GM21528 (cell line): Measurements from ENCODE around the gene RFX3.
"Not testable (repeated sequence)": the region's sequence is repeated elsewhere in the genome, so short reads cannot be mapped to it uniquely, and the experiment has no call there.

Experiments
- ATAC-seq: cut with Tn5 transposase; IDR thresholded peaks from one replicate; pipeline ENCODE4 v1.9.1; 2021; ENCODE audit warnings: mild to moderate bottlenecking, moderate library complexity; ENCODE audit not compliant: unreplicated experiment, low FRiP score

The RFX3 gene

GRCh38 chr9:3361689-3362392, 164.0 kb downstream of the RFX3 start:
- no peak for ATAC-seq

GRCh38 chr9:3361116-3361515, 164.7 kb downstream of the RFX3 start:
- ATAC-seq: no peak

GRCh38 chr9:3360245-3360644, 165.6 kb downstream of the RFX3 start:
- no peak for ATAC-seq

- ATAC-seq: no peak
Observed at GRCh38 chr9:3359778-3360177, 166.0 kb downstream of the RFX3 start.

- no peak for ATAC-seq
Observed at GRCh38 chr9:3359048-3359692, 166.6 kb downstream of the RFX3 start.

GRCh38 chr9:3348169-3348568, 177.6 kb downstream of the RFX3 start:
- no peak for ATAC-seq

GRCh38 chr9:3346549-3346948, 179.3 kb downstream of the RFX3 start:
- ATAC-seq: no peak

GRCh38 chr9:3343671-3344070, 182.1 kb downstream of the RFX3 start:
- ATAC-seq: no peak

- no peak for ATAC-seq
Observed at GRCh38 chr9:3342159-3342777, 183.5 kb downstream of the RFX3 start.

GRCh38 chr9:3337515-3338225, 188.1 kb downstream of the RFX3 start:
- ATAC-seq: no peak

GRCh38 chr9:3336951-3337350, 188.8 kb downstream of the RFX3 start:
- no peak for ATAC-seq

GRCh38 chr9:3332802-3333201, 193.0 kb downstream of the RFX3 start:
- no peak for ATAC-seq

GRCh38 chr9:3331801-3332200, 194.0 kb downstream of the RFX3 start:
- no peak for ATAC-seq

- no peak for ATAC-seq
Observed at GRCh38 chr9:3330792-3331420, 194.9 kb downstream of the RFX3 start.

GRCh38 chr9:3329361-3329760, 196.4 kb downstream of the RFX3 start:
- ATAC-seq: no peak

GRCh38 chr9:3323714-3324113, 202.1 kb downstream of the RFX3 start:
- no peak for ATAC-seq

- no peak for ATAC-seq
Observed at GRCh38 chr9:3321186-3321585, 204.6 kb downstream of the RFX3 start.

GRCh38 chr9:3312595-3312994, 213.2 kb downstream of the RFX3 start:
- not testable (repeated sequence) for ATAC-seq

GRCh38 chr9:3308609-3309008, 217.2 kb downstream of the RFX3 start:
- no peak for ATAC-seq

GRCh38 chr9:3304388-3304787, 221.4 kb downstream of the RFX3 start:
- ATAC-seq: not testable (repeated sequence)

GRCh38 chr9:3299872-3300271, 225.9 kb downstream of the RFX3 start:
- ATAC-seq: peak; percentile 98
